ENCODE measurements around the gene GPRC5D. TPM values are rescaled to one million over a fixed set of nuclear protein-coding genes. Genes with fewer than 3 reads are reported as not detected.

Gene GPRC5D
- total and polyA plus RNA-seq, 9 of the 15 experiments (the other 6 are each of a cell fraction or from before 2014, with no cell fraction given), result 1.0 to 1.1 TPM; not detected in 7

DNA sequence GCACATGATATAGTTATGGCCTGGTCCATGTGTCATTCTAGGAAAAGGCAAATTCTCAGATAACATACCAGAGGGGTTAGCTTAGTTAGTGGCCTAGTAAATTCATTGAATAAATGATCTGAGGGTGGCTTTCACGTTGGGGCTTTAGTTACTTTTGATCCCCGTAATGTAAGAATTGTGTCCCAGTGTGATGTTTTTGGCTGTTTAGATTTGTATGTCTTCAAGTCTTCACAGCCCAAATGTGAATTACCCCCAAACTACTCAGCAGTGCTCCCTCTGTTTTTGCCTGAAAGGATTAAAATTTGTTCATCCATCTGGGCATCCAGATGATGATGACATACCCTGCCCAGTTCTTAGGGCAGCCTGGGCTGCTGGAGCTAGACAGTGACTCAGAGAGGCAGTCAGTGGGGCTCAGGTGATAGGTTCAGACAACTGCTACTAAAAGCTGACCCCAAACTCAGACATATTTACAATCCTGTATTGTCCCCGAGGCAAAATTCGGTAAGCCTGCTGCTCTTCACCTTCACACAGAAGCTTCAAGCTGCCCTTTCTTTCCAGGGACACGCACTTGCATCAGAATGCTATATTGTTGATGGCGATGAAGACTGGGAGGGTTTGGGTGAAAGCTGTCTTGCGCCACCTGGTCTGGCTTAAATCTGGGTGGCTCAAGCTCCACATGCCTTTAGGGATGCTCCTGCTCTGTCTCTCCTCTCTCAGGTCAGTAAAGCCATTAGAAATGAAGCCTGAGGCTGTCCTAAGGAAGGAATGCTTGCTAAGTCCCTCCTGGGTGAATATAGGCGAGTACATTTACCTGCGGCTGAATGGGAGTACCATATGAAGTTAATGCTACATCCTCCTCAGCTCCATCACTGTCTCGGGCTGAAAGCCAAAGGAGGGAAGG, 10.3 kb downstream of the GPRC5D start:
- intact Hi-C loops (cut with micrococcal nuclease) (no loop called here), in situ Hi-C loops (cut with MboI) (no loop called here)
- no peak overlapping the region for H3K4me3 ChIP-seq
- 80% methylated on average over 9 of the region's 10 CpGs for WGBS (ENCODE audit: insufficient coverage, low coverage, missing lambda C conversion rate)
- H2AFZ ChIP-seq (ENCODE audit: low read depth, low read length), result no peak overlapping the region
- H3K9ac ChIP-seq (ENCODE audit: insufficient read depth in 1 of 2, low read depth in 2 of 2, low read length in 2 of 2), result no peak overlapping the region
- ChIA-PET POLR2A (interaction anchor here (0.6 kb wide), 1 partner anchor 18 kb away, joined by 3 read pairs; no protein-coding TSS in a partner anchor), CTCF (ENCODE audit: low intra/inter-chr PET ratio) (no interaction called here)
- H4K20me1 ChIP-seq (replicated peaks; ENCODE audit: control insufficient read depth, insufficient read depth, low read length), result no peaks in the 10 kb centered on the region
- no peaks in the 10 kb centered on the region for H3K9me1 ChIP-seq (ENCODE audit: control insufficient read depth, insufficient read depth, low read length)
- DNase-seq (ENCODE audit: extremely low read depth in 1 of 4, low spot score in 3 of 4), result no peak
- no peaks in the 10 kb centered on the region; the same call in 2 of the 3 replicates for H3K36me3 ChIP-seq (ENCODE audit: control insufficient read depth, insufficient read depth, low read length)
- TF ChIP-seq, protein P1, sequence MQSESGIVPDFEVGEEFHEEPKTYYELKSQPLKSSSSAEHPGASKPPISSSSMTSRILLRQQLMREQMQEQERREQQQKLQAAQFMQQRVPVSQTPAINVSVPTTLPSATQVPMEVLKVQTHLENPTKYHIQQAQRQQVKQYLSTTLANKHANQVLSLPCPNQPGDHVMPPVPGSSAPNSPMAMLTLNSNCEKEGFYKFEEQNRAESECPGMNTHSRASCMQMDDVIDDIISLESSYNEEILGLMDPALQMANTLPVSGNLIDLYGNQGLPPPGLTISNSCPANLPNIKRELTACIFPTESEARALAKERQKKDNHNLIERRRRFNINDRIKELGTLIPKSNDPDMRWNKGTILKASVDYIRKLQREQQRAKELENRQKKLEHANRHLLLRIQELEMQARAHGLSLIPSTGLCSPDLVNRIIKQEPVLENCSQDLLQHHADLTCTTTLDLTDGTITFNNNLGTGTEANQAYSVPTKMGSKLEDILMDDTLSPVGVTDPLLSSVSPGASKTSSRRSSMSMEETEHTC (IDR thresholded peaks at IDR 0.05), result no peak
- no peak for TF ChIP-seq MYC (IDR thresholded peaks at IDR 0.05; ENCODE audit: low read depth, low read length)
- TF ChIP-seq MYC (CRISPR knock-in tag; IDR thresholded peaks at IDR 0.05; ENCODE audit: borderline replicate concordance, low read depth), result no peak
- no peak for TF ChIP-seq KDM5B (IDR thresholded peaks at IDR 0.05; ENCODE audit: insufficient replicate concordance, low read depth, low read length)
- no peak for TF ChIP-seq ZZZ3 (IDR thresholded peaks at IDR 0.05)
- TF ChIP-seq ZNF57 (CRISPR knock-in tag; IDR thresholded peaks at IDR 0.05), result no peak
- TF ChIP-seq NR2C2 (CRISPR knock-in tag; IDR thresholded peaks at IDR 0.05), result no peak
- no peak for TF ChIP-seq NR2C2 (tag; IDR thresholded peaks at IDR 0.05)
- TF ChIP-seq, protein P2, sequence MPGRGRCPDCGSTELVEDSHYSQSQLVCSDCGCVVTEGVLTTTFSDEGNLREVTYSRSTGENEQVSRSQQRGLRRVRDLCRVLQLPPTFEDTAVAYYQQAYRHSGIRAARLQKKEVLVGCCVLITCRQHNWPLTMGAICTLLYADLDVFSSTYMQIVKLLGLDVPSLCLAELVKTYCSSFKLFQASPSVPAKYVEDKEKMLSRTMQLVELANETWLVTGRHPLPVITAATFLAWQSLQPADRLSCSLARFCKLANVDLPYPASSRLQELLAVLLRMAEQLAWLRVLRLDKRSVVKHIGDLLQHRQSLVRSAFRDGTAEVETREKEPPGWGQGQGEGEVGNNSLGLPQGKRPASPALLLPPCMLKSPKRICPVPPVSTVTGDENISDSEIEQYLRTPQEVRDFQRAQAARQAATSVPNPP (IDR thresholded peaks at IDR 0.05; ENCODE audit: borderline replicate concordance, insufficient read depth, insufficient read length), result no peak
- TF ChIP-seq ZNF77 (CRISPR knock-in tag; IDR thresholded peaks at IDR 0.05), result no peak
- no peak for TF ChIP-seq CBX5 (IDR thresholded peaks at IDR 0.05; ENCODE audit: borderline replicate concordance, low read depth)
- TF ChIP-seq SIN3B (IDR thresholded peaks at IDR 0.05; ENCODE audit: low read depth), result no peak
- TF ChIP-seq, protein P3, sequence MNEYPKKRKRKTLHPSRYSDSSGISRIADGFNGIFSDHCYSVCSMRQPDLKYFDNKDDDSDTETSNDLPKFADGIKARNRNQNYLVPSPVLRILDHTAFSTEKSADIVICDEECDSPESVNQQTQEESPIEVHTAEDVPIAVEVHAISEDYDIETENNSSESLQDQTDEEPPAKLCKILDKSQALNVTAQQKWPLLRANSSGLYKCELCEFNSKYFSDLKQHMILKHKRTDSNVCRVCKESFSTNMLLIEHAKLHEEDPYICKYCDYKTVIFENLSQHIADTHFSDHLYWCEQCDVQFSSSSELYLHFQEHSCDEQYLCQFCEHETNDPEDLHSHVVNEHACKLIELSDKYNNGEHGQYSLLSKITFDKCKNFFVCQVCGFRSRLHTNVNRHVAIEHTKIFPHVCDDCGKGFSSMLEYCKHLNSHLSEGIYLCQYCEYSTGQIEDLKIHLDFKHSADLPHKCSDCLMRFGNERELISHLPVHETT (CRISPR knock-in tag; conservative IDR thresholded peaks at IDR 0.05 in 1 of 2, IDR thresholded peaks at IDR 0.05 in 1 of 2), result no peak
- H3K79me2 ChIP-seq (ENCODE audit: control insufficient read depth, insufficient read depth, low read length), result no peaks in the 10 kb centered on the region
- no peaks in the 10 kb centered on the region; a peak in 3 of 5 replicates for H3K4me1 ChIP-seq (replicated peaks in 1 of 2; ENCODE audit: control insufficient read depth in 2 of 2, insufficient read depth in 2 of 2, low read length in 2 of 2)
- ATAC-seq, result no peak
- H3K27me3 ChIP-seq (ENCODE audit: control insufficient read depth in 2 of 2, insufficient read depth in 2 of 2, low read length in 2 of 2), result no peaks in the 10 kb centered on the region
- no peak overlapping the region for H3K4me2 ChIP-seq (ENCODE audit: insufficient read depth, low read length)
- no peaks in the 10 kb centered on the region for H3K9me3 ChIP-seq (replicated peaks; ENCODE audit: control insufficient read depth, insufficient read depth, low read depth, low read length)
- no peak for FAIRE-seq
- no TSS peak for BruUV-seq (replicated peaks)
- no peak overlapping the region for H3K27ac ChIP-seq (ENCODE audit: extremely low read depth, low read depth, low read length)
